AG04449 (cell line): ENCODE data around the gene NUDT2.
A peak's percentile ranks its signal among the peaks of the same experiment; 100 is the strongest.

Source experiments
- CTCF ChIA-PET: fragments of 350-600 bp; formaldehyde crosslinking; extraction: SDS; loops from one replicate; lab custom pipeline; 2021; ENCODE audit warnings: antibody characterized with exemption; lab: Yijun Ruan, JAX
- POLR2A ChIA-PET: fragments of 400-600, 350-600 bp; formaldehyde crosslinking; extraction: SDS; loops from one replicate; lab custom pipeline; 2020; ENCODE audit warnings: antibody characterized with exemption, inconsistent platforms; lab: Yijun Ruan, JAX
- DNase-seq: peaks from one replicate; pipeline ENCODE4 v3.0.0-alpha.2; 2010; ENCODE audit warnings: low read depth, low spot score
- H3K4me3 ChIP-seq: 2 replicates; pipeline ENCODE4 v1.5.1; 2011; ENCODE audit warnings: low read depth, mild to moderate bottlenecking, control low read depth, low read length
- CTCF ChIP-seq: IDR thresholded peaks from one replicate; pipeline ENCODE4 v1.5.1; 2011; ENCODE audit warnings: mild to moderate bottlenecking, moderate library complexity, low read length, control low read depth, inconsistent platforms; ENCODE audit not compliant: insufficient read depth; ENCODE audit errors: missing control alignments

The NUDT2 gene

GRCh38 chr9:34377404-34377746, 48.0 kb downstream of the NUDT2 start:
- TF ChIP-seq CTCF = no peak
- POLR2A ChIA-PET = no interaction called here
- DNase-seq = no peak
- CTCF ChIA-PET = interaction anchor here (0.8 to 8.7 kb wide), 15 partner anchors 7 to 563 kb away, joined by 3 to 154 read pairs (median 6); partner anchors contain the start of gene DCTN3
- peak overlapping the region; percentile 74 for H3K4me3 ChIP-seq

GRCh38 chr9:34378376-34379060, 49.1 kb downstream of the NUDT2 start:
- POLR2A ChIA-PET = no interaction called here
- no peak for TF ChIP-seq CTCF
- DNase-seq = no peak
- CTCF ChIA-PET = interaction anchor here (0.6 to 8.7 kb wide), 37 partner anchors 9 to 1578 kb away, joined by 3 to 154 read pairs (median 5); partner anchors contain the start of gene DCTN3
- no peak overlapping the region for H3K4me3 ChIP-seq

GRCh38 chr9:34379334-34380033, 50.1 kb downstream of the NUDT2 start:
- TF ChIP-seq CTCF = peak; percentile 91

GRCh38 chr9:34380034-34380510, 50.7 kb downstream of the NUDT2 start:
- no peak for DNase-seq
- H3K4me3 ChIP-seq = no peak overlapping the region
- no peak for TF ChIP-seq CTCF
- ChIA-PET CTCF (interaction anchor here (0.8 to 8.7 kb wide), 14 partner anchors 8 to 224 kb away, joined by 3 to 154 read pairs (median 10); no protein-coding TSS in a partner anchor), POLR2A (no interaction called here)

More at GRCh38 chr9:34379334-34380033, 50.1 kb downstream of the NUDT2 start:
- POLR2A ChIA-PET = no interaction called here
- peak overlapping the region; percentile 41 for H3K4me3 ChIP-seq
- CTCF ChIA-PET = interaction anchor here (0.8 to 8.7 kb wide), 31 partner anchors 9 to 565 kb away, joined by 3 to 154 read pairs (median 5); no protein-coding TSS in a partner anchor
- DNase-seq = no peak

- CTCF ChIA-PET = interaction anchor here (0.7 to 8.7 kb wide), 15 partner anchors 8 to 230 kb away, joined by 3 to 154 read pairs (median 7); no protein-coding TSS in a partner anchor
- POLR2A ChIA-PET = no interaction called here
- peak overlapping the region; percentile 56 for H3K4me3 ChIP-seq
- no peak for DNase-seq
- TF ChIP-seq CTCF = no peak
These were observed 51.3 kb downstream of the NUDT2 start for GRCh38 chr9:34380511-34381315.
